NCI-H2171 (cell line): ENCODE measurements around the gene CAMTA2.
A peak's percentile ranks its signal among the peaks of the same experiment; 100 is the strongest.

Experiments used
- DNase-seq: peaks from one replicate; lab custom pipeline; 2025; lab: John Stamatoyannopoulos, UW

Gene CAMTA2

DNA sequence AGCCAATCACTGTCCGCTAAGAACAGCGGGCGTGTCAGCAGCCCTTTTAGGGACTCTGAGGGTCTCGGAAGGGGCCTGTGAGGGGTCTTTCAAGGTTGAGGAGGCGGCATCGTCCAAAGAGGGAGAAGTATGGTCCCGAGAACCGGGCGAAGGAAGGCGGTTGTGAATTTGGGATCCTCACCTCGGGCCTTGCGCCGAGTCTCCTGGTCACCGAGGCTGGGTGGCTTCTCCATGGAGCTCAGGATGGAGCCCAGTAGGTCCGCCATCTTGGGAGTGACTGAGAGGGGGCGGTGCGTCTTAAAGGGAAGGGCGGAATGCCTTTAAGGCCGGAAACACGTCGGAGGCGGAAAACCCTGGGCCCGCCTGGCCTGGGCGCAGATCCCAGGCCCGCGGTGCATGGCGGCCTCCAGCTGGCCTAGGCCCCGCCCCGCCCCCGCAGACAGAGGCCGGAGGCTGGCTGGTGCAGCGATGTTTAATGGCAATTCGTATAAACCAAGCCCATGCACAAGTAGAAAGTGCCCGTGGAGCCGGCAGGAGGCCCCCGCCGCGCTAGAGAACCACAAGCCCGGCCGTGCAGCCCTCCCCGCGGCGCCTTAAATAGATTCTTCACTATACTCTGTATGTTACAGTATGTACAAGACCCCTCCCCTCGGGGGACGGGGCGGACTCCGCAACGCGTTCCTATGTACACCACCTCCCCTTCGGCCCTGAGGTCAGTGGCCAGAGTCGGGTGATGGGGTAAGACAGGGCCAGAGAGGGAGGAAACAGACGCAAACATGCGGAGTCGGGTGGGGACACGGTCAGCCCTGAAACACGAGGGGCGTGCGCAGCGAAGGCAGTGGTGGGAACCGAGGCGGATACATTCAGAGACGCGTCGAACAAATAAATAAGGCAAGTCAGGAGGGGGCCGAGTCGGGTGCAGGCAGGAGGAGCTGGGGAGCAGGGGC, 19.7 kb downstream of the CAMTA2 start, which contains the start of gene SPAG7:
Gene SPAG7, minus strand, starts transcription at position 279 of the 947 bp plus-strand sequence. Its CDS starts 13 bp downstream, at position 266.
- DNase-seq = peak; percentile 93

- peak; percentile 97 for DNase-seq
Observed at GRCh38 chr17:4966844-4967538, 20.5 kb downstream of the CAMTA2 start.

GRCh38 chr17:4965311-4965986, 22.0 kb downstream of the CAMTA2 start:
- no peak for DNase-seq

- DNase-seq = no peak
Observed at GRCh38 chr17:4960279-4960922, 27.1 kb downstream of the CAMTA2 start.

- DNase-seq = no peak
Observed at GRCh38 chr17:4959261-4959965, 28.1 kb downstream of the CAMTA2 start.

- no peak for DNase-seq
Observed at GRCh38 chr17:4958102-4958501, 29.4 kb downstream of the CAMTA2 start.

DNA sequence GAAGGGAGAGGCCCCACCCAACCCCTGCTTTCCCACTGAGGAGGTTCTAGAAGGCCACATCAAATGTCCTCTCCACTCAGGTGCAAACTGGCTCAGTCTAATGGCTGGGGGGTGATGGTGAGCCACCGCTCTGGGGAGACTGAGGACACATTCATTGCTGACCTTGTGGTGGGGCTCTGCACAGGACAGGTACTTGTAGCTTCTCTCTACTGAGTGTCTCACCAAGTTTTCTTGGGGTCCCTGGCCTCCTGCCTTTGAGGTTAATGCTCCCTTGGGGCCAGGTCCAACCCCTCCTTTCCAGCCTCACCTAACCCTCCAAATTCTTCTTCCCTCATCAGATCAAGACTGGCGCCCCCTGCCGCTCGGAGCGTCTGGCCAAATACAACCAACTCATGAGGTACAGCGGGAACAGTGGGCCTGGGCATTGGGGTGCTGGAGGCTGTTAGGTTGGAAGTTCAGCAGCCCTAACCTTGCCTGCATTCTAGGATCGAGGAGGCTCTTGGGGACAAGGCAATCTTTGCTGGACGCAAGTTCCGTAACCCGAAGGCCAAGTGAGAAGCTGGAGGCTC, 30.9 kb downstream of the CAMTA2 start:
- DNase-seq = no peak

- DNase-seq = no peak
Observed at GRCh38 chr17:4955091-4955490, 32.4 kb downstream of the CAMTA2 start.

DNA sequence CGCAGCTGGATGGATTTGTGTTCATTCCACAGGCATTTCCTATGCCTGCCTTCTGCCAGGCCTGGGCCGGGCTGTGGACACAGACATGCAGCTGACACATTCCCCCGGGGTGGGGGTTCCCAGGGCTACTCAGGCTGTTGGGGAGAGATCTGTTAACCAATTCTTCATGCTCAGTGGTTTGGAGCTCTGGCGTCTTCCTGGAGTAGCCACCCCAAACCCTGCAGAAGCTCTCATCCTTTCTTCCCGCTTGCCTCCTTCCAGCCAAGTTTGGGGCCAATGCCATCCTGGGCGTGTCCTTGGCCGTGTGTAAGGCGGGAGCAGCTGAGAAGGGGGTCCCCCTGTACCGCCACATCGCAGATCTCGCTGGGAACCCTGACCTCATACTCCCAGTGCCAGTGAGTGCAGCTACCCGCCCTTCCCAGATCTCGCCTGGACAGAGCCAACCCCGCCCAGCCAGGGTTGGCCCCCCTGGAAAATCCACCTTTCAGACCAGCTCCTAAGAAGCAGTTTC, 34.0 kb downstream of the CAMTA2 start:
- no peak for DNase-seq

GRCh38 chr17:4951486-4951885, 36.0 kb downstream of the CAMTA2 start:
- no peak for DNase-seq

- no peak for DNase-seq
Observed at GRCh38 chr17:4950746-4951204, 36.7 kb downstream of the CAMTA2 start, which contains the start of gene ENO3. Gene ENO3 (plus strand): TSS chr17:4951119. CDS start chr17:4951830, 711 bp downstream.

GRCh38 chr17:4950075-4950745, 37.3 kb downstream of the CAMTA2 start:
- no peak for DNase-seq

GRCh38 chr17:4949321-4950074, 38.0 kb downstream of the CAMTA2 start:
- peak; percentile 59 for DNase-seq

DNA sequence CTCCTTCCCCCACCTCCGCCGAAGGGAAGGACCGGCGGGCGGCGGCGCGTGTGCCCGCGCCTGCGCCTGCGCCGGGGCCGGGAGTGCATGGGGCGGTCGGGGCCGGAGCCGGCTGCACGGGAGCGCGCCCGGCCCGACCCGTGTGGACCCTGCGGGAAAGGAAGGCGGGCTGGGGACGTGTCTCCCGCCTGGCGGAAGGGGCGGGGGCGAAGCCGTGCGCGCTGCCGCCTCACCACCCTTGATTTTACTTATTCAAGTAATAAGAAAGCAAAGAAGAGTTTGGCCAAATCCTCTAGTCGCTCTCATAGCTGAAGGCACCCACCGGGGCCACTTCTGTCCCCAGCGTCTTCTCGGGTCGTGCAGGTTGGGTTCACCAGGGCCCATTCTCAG, 38.5 kb downstream of the CAMTA2 start:
- peak; percentile 80 for DNase-seq

- DNase-seq = peak; percentile 79
Observed at GRCh38 chr17:4948166-4948930, 39.1 kb downstream of the CAMTA2 start, which contains the start of gene PFN1. Gene PFN1 (minus strand): TSS chr17:4948530. CDS start chr17:4948394, 136 bp downstream.

- peak; percentile 56 for DNase-seq
Observed at GRCh38 chr17:4947411-4948165, 39.9 kb downstream of the CAMTA2 start.

DNA sequence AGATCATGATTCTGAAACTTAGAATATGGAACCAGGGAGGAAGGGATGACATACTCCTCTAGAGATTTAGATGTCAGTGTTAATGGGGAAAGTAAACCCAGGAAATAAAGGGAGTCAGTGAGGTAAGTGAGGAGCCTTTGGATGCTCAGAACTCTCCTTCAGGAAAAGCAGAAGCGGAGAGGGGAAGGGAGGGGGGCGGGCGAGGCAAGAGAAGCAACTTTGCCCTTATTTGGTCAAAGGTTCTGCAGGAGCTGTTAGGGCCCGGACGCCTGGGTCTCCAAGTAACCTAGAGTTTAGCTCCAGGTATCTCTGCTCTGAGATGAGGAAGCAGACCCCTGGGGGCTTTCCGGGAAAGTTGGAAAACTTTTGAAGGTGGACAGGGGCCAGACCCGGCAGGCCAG, 40.5 kb downstream of the CAMTA2 start:
- no peak for DNase-seq
